Muscle of leg (tissue), 11 donors: ENCODE measurements around the gene ORM1. TPM values are rescaled to one million over a fixed set of nuclear protein-coding genes. Genes with fewer than 3 reads are reported as not detected.

Experiments
- DNase-seq: peaks from one replicate; pipeline ENCODE4 v3.0.0; 2013
- H3K27ac ChIP-seq: one replicate; pipeline ENCODE4 v1.5.1; 2013; ENCODE audit warnings: mild to moderate bottlenecking, low read length, control low read depth
- H3K27me3 ChIP-seq: one replicate; pipeline ENCODE4 v1.6.1; 2013; ENCODE audit warnings: low read length; ENCODE audit not compliant: control insufficient read depth, insufficient read depth
- H3K36me3 ChIP-seq: one replicate; pipeline ENCODE4 v1.6.1; 2013; ENCODE audit warnings: low read length; ENCODE audit not compliant: control insufficient read depth, insufficient read depth
- H3K4me1 ChIP-seq: one replicate; pipeline ENCODE4 v1.6.1; 2013; ENCODE audit warnings: low read length; ENCODE audit not compliant: control insufficient read depth, insufficient read depth
- H3K4me3 ChIP-seq: one replicate; pipeline ENCODE4 v1.5.1; 2013; ENCODE audit warnings: low read length, control low read depth
- H3K9me3 ChIP-seq: replicated peaks from 2 replicates; pipeline ENCODE4 v1.6.1; 2013; ENCODE audit warnings: low read depth, low read length; ENCODE audit not compliant: control insufficient read depth
- WGBS: methylation state at CpG from one replicate; pipeline ENCODE4 v1.1.5; 2013; ENCODE audit warnings: missing lambda C conversion rate; ENCODE audit not compliant: insufficient coverage; 5-methylcytosine and 5-hydroxymethylcytosine counted together
- polyA plus RNA-seq, 8 donors: library from polyadenylated mRNA; unstranded; fragments of 120-200 nt; gene quantifications; one replicate each; pipeline versions ENCODE4 v1.2.1 to v1.2.3, GENCODE V29; 2013; ENCODE audit warnings: inconsistent platforms in 1 of 8, low replicate concordance in 1 of 8; ENCODE audit not compliant: insufficient read length in 8 of 8, insufficient read depth in 1 of 8
- total RNA-seq: library from RNA; stranded (reverse); fragments of 120-200 nt; gene quantifications from one replicate; pipeline ENCODE4 v1.2.4, GENCODE V29; 2013

The ORM1 gene
- total and polyA plus RNA-seq, 9 donors = 0.25 to 2.6 (median 0.62) TPM

DNA sequence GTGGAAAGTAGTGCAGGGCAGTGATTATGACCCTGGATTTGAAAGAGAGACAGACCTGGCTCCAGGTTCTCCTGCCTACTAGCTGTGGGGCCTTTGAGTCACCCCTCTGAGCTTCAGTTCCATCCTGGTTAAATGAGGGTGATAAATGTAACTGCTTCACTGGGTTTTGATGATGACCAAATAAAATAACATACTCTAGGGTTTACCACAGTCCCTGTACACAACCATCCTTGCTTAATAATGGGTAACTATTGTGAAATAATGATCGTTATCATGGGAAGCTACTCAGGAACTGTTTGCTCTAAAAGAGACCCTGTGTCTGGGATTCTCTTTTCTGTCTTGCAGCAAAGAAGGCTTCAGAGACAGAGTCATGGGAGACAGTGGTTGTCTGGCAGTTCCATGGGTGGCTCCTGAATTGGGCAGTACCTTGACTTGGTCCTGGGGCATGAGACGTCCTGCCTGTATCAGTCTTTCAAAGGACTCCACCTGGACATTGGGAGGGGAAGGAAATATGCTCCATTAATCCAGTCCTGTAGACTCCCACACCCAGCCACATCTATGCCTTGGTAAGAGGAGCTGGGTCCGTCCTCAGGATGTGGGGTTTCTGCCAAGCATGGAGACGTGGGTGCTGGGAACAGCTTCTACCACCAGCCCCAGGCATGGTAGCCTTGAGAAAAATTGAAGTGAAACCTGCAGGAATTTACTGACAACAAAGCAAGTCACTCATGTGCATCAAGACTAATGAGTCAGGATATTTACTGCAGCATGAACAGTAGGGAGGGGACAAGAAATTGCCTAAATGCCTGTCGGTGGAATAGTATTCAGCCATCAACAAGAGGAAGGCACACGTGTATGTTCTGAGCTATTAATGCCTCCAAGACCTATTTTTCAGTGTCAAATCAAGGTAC lies 41.5 kb downstream of the ORM1 start:
- Histone ChIP-seq H3K4me3 (no peak overlapping the region), H3K9me3 (no peaks in the 10 kb centered on the region), H3K27me3 (no peaks in the 10 kb centered on the region), H3K4me1 (no peaks in the 10 kb centered on the region), H3K36me3 (peaks cover 70% of the 10 kb centered on the region), H3K27ac (no peak overlapping the region)
- no peak for DNase-seq
- 86% methylated on average over 2 of the region's 6 CpGs for WGBS

DNA sequence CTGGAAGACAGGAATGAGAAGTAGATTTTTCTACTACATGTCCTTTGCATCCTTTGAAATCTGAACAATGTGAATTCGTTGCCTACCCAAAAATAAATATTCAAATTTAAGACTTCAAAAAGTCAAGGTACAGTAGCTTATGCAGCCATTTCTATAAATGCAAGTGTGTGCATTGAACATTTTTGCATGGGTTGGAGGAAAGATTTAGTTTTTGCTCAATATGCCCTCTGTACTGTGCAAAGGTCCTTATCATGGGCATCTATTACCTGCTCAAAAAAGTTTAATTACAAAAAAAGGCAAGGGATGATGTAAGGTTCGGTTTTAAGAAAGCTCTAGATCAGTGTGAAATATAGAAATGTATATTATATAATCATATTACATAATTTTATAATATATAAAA lies 42.3 kb downstream of the ORM1 start:
- no peak for DNase-seq
- Histone ChIP-seq H3K36me3 (peaks cover 65% of the 10 kb centered on the region), H3K9me3 (no peaks in the 10 kb centered on the region), H3K4me1 (peaks cover 4% of the 10 kb centered on the region), H3K27me3 (no peaks in the 10 kb centered on the region), H3K4me3 (no peak overlapping the region), H3K27ac (no peak overlapping the region)
- WGBS = no CpG with 5 or more reads among the region's 2 CpGs

DNA sequence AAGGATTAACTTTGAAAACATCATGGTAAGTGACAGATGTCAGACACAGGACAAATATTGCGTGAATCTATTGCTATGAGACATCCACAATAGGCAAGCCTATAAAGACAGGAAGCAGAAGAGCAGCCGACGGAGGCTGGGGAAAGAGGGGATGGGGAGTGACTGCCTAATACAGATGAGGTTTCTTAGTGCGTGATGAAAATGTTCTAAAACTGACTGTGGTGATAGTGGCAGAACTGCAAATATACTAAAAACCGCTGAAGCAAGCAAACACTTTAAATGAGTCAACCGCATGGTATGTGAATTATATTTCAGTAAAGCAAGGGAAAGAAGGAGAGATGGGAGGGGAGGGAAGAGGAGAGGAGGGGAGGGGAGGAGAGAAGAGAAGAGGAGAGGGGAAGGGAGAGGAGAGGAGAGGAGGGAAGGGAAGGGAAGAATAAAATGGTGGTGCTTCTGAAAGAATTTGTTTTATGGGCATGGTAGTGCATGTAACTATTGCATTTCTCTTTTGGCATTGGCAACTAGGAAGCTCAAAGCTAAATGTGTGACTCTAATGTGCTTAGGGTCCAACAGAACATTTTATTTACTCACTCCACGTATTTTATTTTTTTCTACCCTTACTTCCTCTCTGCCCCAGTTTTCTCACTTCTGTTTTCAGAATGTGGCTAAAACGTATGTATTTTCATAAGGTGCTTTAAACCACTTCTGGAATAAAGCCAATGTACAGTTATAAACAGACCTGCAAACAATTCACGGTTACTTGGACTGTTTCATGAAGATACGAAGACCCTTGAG lies 43.6 kb downstream of the ORM1 start:
- peaks cover 55% of the 10 kb centered on the region for H3K36me3 ChIP-seq
- no peak overlapping the region for H3K27ac ChIP-seq
- H3K4me1 ChIP-seq = peaks cover 16% of the 10 kb centered on the region
- H3K4me3 ChIP-seq = no peak overlapping the region
- WGBS = 51% methylated on average over 3 of the region's 10 CpGs
- peak; percentile 67 for DNase-seq
- H3K9me3 ChIP-seq = no peaks in the 10 kb centered on the region
- H3K27me3 ChIP-seq = no peaks in the 10 kb centered on the region

DNA sequence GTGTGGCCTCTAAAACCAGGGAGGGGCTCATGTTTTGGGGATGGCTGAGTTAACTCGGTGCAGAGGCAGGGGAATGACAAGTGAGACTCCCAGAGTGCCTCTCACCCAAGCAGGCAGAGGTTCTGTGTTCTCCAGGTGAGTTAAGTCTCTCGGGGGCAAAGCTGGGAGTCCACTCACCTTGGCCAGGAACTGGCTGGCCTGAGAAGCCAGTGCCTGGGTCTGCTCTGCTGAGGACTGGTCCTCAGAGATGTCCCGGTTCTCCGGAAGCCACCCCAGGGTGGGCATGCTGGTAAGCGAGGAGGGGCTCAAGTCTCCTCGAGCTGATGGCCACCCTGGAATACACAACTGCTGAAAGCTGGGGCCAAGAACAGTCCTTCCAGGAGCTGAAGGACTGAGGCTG lies 44.5 kb downstream of the ORM1 start:
- no peak overlapping the region for H3K4me3 ChIP-seq
- 86% methylated on average over 6 of the region's 6 CpGs for WGBS

DNA sequence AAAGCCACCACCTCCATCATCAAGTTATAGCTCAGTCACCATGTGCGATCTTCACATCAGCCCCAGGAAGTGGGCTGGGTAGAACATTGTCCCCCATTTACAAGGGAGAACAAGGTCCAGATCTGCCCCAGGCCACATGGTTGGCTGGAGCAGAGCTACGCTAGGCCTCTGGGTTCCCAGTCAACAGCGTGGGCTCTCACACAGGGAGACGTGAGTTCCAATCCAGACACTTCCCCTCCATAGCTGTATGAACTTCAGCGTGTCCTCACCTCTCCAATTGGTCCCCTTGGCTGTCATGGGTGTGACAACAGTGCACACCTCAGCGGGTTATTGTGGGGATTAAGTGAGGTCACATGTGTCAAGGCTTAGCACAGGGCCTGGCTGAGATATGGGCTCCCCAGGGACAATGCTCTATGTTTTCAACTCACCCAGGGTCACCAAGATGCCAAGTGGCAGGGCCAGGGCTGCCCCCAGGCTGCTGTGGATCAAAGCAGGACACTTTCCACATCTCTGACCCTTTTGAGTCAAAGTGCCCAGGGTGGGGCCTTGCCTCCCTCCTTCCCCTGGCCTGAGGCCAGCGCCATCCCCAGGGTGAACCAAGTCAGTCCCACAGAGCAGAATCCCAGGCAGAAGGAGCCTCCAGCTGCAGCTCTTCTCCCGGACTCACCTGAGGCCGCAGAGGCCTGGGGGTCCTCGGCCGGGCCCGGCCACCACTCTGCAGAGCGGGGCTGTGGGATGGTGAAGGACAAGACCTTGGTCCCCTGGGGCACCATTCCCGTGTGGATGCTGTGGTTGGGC lies 45.1 kb downstream of the ORM1 start:
- no peak for DNase-seq
- no peak overlapping the region for H3K4me3 ChIP-seq
- no peaks in the 10 kb centered on the region for H3K9me3 ChIP-seq
- 90% methylated on average over 7 of the region's 14 CpGs for WGBS
- peaks cover 29% of the 10 kb centered on the region for H3K4me1 ChIP-seq
- H3K27me3 ChIP-seq = no peaks in the 10 kb centered on the region
- H3K36me3 ChIP-seq = peaks cover 45% of the 10 kb centered on the region
- H3K27ac ChIP-seq = no peak overlapping the region

More for the DNA sequence above, 44.5 kb downstream of the ORM1 start:
- H3K27ac ChIP-seq = peak overlapping the region; percentile 26
- peaks cover 49% of the 10 kb centered on the region for H3K36me3 ChIP-seq
- peaks cover 23% of the 10 kb centered on the region for H3K4me1 ChIP-seq
- no peaks in the 10 kb centered on the region for H3K27me3 ChIP-seq
- DNase-seq = no peak
- no peaks in the 10 kb centered on the region for H3K9me3 ChIP-seq

DNA sequence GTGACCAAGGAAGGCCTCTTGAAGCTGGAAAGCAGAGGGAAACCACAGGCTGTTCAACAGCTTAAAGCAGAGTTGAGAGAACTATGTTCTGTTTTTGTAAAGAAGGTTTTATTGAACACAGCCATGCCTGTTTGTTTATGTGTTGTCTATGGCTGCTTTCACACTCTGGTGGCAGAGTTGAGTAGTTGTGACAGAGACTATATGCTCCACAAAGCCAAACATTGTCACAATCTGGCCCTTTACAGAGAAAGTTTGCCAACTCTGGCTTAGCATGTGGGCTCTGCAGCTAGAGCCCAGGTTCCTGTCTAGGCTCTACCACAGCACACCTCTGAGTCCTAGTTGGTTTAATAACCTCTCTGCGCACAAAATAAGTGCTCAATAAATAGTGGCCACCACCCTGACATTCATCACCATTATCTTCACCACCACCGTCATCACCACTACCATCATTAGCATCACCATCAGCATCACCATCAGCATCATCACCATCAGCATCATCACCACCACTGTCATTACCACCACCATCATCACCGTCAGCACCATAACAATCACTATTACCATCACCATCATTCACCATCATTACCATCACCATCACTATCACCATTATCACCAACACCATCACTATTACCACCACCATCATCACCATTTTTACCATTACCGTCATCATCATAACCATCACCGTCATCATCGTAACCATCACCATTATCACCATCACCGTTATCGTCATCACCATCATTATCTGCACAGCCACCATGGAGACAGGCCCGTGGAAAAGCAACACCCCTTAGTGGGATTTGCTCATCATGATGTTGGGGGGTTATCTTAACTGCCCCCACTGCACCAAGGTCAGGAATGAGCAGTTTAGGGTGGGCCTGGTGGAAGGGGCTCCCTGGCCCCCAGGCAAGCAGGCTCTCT lies 46.6 kb downstream of the ORM1 start:
- Histone ChIP-seq H3K9me3 (no peaks in the 10 kb centered on the region), H3K4me3 (no peak overlapping the region), H3K36me3 (peaks cover 40% of the 10 kb centered on the region), H3K4me1 (peaks cover 36% of the 10 kb centered on the region), H3K27me3 (no peaks in the 10 kb centered on the region), H3K27ac (no peak overlapping the region)
- WGBS = 100% methylated on average over 4 of the region's 9 CpGs
- DNase-seq = no peak

DNA sequence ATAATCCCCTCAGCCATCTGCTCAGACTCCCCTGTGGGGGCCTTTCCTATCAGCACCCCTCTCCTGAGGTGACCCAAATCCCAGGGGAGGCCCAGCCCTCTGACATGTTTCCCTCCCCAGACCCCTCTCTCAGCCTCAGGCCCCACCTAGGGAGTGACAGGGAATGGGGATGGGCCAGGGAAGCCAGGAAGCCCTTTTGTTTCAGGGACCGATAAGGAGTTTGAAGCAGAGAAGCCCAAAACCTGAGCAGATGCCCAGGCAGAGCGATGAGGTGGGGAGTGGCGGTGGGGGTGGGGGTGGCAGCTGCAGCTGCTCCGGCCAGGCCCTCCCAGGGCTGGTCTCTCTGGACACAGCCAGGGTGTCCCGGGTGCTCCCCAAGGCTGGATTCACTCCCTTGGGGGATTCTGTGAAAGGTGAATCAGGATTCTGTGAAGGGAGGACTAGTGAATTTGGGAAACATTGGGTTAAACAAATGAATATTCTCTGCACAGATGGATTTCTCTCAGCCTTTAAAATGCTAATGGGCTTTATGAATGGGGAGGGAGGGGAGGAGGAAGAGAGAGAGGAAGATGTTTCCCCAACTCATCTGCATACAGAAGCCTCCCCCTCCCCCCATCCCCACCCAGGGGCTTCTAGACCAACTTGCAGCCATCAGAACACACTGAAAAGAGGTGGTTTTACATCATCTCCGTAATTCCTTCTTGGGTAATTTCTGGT lies 47.5 kb downstream of the ORM1 start:
- 64% methylated on average over 3 of the region's 6 CpGs for whole genome bisulfite sequencing
- H3K9me3 ChIP-seq = no peaks in the 10 kb centered on the region
- no peaks in the 10 kb centered on the region for H3K27me3 ChIP-seq
- peaks cover 36% of the 10 kb centered on the region for H3K36me3 ChIP-seq
- no peak overlapping the region for H3K27ac ChIP-seq
- peaks cover 36% of the 10 kb centered on the region for H3K4me1 ChIP-seq
- DNase-seq = no peak
- H3K4me3 ChIP-seq = no peak overlapping the region

DNA sequence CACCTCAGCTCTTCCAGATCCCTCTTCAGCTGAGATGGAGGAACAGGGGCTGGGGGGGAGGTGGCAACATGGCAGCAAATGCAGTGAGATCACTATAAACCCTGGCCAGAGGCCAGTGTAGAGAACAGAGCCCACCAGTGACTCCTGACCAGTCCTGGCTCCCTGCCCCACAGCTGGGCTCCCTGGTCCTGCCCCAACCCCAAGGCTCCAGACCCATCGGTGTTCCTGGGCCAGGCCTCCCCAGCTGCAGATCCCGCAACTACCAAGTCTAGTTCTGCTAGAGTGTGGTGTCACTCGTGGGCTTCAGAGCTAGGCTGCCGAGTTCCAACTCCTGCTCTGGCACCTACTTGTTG lies 48.0 kb downstream of the ORM1 start:
- DNase-seq = no peak
- H3K4me3 ChIP-seq = no peak overlapping the region
- H3K4me1 ChIP-seq = peaks cover 36% of the 10 kb centered on the region
- H3K36me3 ChIP-seq = peaks cover 36% of the 10 kb centered on the region
- 77% methylated on average over 3 of the region's 4 CpGs for WGBS
- no peak overlapping the region for H3K27ac ChIP-seq
- no peaks in the 10 kb centered on the region for H3K27me3 ChIP-seq
- no peaks in the 10 kb centered on the region for H3K9me3 ChIP-seq
